Mucosa of descending colon (tissue), 3 donors: ENCODE results near the gene APOBEC3B. TPM values are rescaled to one million over a fixed set of nuclear protein-coding genes. Genes with fewer than 3 reads are reported as not detected.
"Not testable (repeated sequence)": the region's sequence is repeated elsewhere in the genome, so short reads cannot be mapped to it uniquely, and the experiment has no call there.

Source experiments
- ATAC-seq: fragments of 200-7000 bp; cut with Tn5 transposase; one replicate; pipeline ENCODE4 v1.9.1; 2020; ENCODE audit warnings: mild to moderate bottlenecking, moderate library complexity
- DNase-seq, 3 donors: peaks; one replicate each; pipeline ENCODE4 v3.0.0-alpha.2; 2020
- H3K36me3 ChIP-seq: fragments of 200-600 bp; one replicate; pipeline ENCODE4 v1.8.0; 2021; ENCODE audit warnings: low read depth, mild to moderate bottlenecking
- H3K4me1 ChIP-seq: fragments of 200-600 bp; one replicate; pipeline ENCODE4 v1.8.0; 2021; ENCODE audit warnings: low read depth, mild to moderate bottlenecking
- H3K4me3 ChIP-seq: fragments of 200-600 bp; one replicate; pipeline ENCODE4 v1.8.0; 2021; ENCODE audit warnings: mild to moderate bottlenecking
- H3K9me3 ChIP-seq: fragments of 200-600 bp; one replicate; pipeline ENCODE4 v1.8.0; 2021; ENCODE audit warnings: mild to moderate bottlenecking
- CTCF ChIP-seq: fragments of 200-600 bp; IDR thresholded peaks from one replicate; pipeline ENCODE4 v1.8.0; 2022; ENCODE audit warnings: antibody characterized with exemption, mild to moderate bottlenecking
- intact Hi-C, 2 donors: fragments of 100-400 bp; cut with DNase I in 1 of 2; cut with micrococcal nuclease in 1 of 2; formaldehyde crosslinking; loops; one replicate each; pipeline versions ENCODE4 v1.11.0 to v1.11.1; 2022; cut with DNase I, micrococcal nuclease
- total RNA-seq, 3 donors: library from RNA; stranded (reverse); fragmentation: NEBNext Ultra II Directional in 2 of 3; extraction: Animal tissue kit (Norgen Biotek cat#: 25700) in 2 of 3; gene quantifications; one replicate each; pipeline versions ENCODE4 v1.2.1 to v1.2.4, GENCODE V29; 2021 to 2023
- donor health status: DM: no; HTN: no; CAD: no; lungs with moderate emphysema.
- donor health status: DM: no; HTN: no; CAD: no.
- donor health status: DM: no; HTN: yes; CAD: no.

Gene APOBEC3B
- total RNA-seq, 3 donors from 2014 or later: 8.4 to 49.5 (median 23.6) TPM

- no peak for TF ChIP-seq CTCF
- Histone ChIP-seq H3K4me1 (no peaks in the 10 kb centered on the region), H3K9me3 (no peaks in the 10 kb centered on the region), H3K36me3 (no peaks in the 10 kb centered on the region), H3K4me3 (no peak overlapping the region)
- DNase-seq (no peak), ATAC-seq (no peak)
- intact Hi-C loops: no loop called here
Measured at GRCh38 chr22:38989466-38989865, 7.3 kb downstream of the APOBEC3B start.

DNA sequence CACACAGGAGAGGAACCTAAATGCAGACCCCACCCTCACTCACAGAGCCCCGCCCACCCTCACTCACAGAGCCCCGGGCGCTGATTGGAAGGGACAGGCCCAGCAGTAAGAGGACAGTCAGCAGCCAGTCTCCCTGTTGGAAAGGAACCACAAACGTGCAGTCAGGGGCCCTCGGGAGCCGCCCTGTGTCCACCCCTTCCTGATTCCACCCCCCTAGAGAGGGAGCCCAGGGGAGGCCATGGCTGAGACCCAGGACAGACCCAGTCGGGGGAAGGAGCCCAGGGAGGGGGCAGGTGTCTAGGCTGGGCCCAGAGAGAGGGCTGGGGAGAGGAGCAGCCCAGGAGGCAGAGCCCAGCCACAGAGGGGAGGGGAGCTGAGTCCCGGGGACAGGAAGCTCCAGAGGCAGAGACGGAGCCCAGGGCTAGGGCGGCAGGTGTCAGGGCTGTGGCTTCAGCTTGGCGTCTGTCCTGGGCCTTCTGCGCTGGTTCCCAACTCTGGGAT is 10.8 kb downstream of the APOBEC3B start:
- H3K9me3 ChIP-seq, H3K4me3 ChIP-seq, H3K36me3 ChIP-seq, intact Hi-C loops, H3K4me1 ChIP-seq: not testable (repeated sequence)
- DNase-seq: peak in 2 of 3 donors; percentile 53 to 59
- peak; percentile 76 for ATAC-seq

- ATAC-seq (no peak), DNase-seq (no peak)
- TF ChIP-seq CTCF: no peak
- intact Hi-C loops: no loop called here
- H3K4me3 ChIP-seq: no peak overlapping the region
- no peaks in the 10 kb centered on the region for H3K4me1 ChIP-seq
- no peaks in the 10 kb centered on the region for H3K36me3 ChIP-seq
- no peaks in the 10 kb centered on the region for H3K9me3 ChIP-seq
Measured at GRCh38 chr22:38996105-38996504, 14.0 kb downstream of the APOBEC3B start.

DNA sequence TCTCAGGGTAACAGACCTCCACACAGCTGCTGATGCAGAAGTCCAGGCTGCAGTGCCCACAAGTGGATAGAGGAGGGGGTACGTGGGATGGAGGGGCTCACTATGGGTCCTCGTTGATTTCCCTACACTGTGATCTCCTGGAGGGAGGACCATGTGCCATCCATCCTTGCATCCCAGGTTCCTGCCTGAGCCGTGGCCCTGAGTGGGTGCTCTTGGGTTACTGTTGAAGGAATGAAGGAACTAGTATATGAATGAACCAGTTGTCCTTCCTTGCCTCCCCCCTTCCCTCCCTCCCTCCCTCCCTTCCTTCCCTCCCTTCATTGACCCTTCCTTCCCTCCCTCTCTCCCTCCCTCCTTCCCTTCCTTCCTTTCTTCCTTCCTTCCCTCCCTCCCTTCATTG is 15.4 kb downstream of the APOBEC3B start:
- Histone ChIP-seq H3K4me3 (no peak overlapping the region), H3K4me1 (no peaks in the 10 kb centered on the region), H3K9me3 (no peaks in the 10 kb centered on the region), H3K36me3 (no peaks in the 10 kb centered on the region)
- ATAC-seq: no peak
- intact Hi-C loops: no loop called here
- DNase-seq: no peak
- TF ChIP-seq CTCF: no peak

- peaks cover 4% of the 10 kb centered on the region for H3K4me1 ChIP-seq
- intact Hi-C loops: loop anchor here (10.0 kb wide), 2 partner anchors 128 to 138 kb away; partner anchors contain the start of gene CBX6 (in 1 of the 2)
- DNase-seq: peak; percentile 72 to 84 (median 73)
- H3K4me3 ChIP-seq: no peak overlapping the region
- no peaks in the 10 kb centered on the region for H3K36me3 ChIP-seq
- no peaks in the 10 kb centered on the region for H3K9me3 ChIP-seq
- ATAC-seq: peak; percentile 96
- TF ChIP-seq CTCF: peak; percentile 62
Measured at GRCh38 chr22:39003165-39003638, 21.1 kb downstream of the APOBEC3B start.

- DNase-seq (no peak), ATAC-seq (no peak)
- no peak overlapping the region for H3K4me3 ChIP-seq
- intact Hi-C loops: loop anchor here (5.0 to 10.0 kb wide), 3 partner anchors 115 to 142 kb away; partner anchors contain the start of gene CBX6 (in 1 of the 2)
- H3K36me3 ChIP-seq: no peaks in the 10 kb centered on the region
- H3K9me3 ChIP-seq: no peaks in the 10 kb centered on the region
- TF ChIP-seq CTCF: no peak
- H3K4me1 ChIP-seq: peaks cover 4% of the 10 kb centered on the region
Measured at GRCh38 chr22:39007177-39007576, 25.0 kb downstream of the APOBEC3B start.

DNA sequence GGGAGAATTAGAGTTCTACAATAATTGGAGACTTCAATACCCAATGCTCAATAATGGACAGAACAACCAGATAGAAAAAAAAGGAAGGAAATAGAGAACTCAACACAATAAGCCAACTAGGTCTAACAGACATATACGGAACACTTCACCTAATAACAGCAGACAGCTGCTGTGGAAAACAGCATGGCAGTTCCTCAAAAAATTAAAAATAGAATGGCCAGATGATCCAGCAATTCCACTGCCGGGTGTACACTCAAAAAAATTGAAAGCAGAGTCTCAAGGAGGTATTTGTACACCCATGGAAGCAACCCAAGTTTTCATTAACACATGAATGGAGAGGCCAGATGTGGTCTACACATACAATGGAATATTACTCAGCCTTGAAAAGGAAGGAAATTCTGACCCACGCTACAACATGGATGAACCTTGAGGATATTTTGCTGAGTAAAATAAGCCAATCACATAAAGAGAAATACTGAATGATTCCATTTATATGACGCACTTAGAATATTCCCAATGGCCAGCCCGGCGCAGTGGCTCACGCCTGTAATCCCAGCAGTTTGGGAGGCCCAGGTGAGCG is 26.2 kb downstream of the APOBEC3B start:
- not testable (repeated sequence) for ATAC-seq

More for the DNA sequence above, 26.2 kb downstream of the APOBEC3B start:
- not testable (repeated sequence) for H3K4me3 ChIP-seq, H3K36me3 ChIP-seq, H3K4me1 ChIP-seq, DNase-seq, H3K9me3 ChIP-seq
- intact Hi-C loops: loop anchor here (5.0 to 10.0 kb wide), 3 partner anchors 114 to 144 kb away; partner anchors contain the start of gene CBX6 (in 1 of the 2)
